ENCODE results near the gene DGKI. TPM values are rescaled to one million over a fixed set of nuclear protein-coding genes. Genes with fewer than 3 reads are reported as not detected.

The DGKI gene
- total RNA-seq, 4 donors from 2014 or later: 0.64 to 1.2 (median 1.00) TPM; not detected in 1

DNA sequence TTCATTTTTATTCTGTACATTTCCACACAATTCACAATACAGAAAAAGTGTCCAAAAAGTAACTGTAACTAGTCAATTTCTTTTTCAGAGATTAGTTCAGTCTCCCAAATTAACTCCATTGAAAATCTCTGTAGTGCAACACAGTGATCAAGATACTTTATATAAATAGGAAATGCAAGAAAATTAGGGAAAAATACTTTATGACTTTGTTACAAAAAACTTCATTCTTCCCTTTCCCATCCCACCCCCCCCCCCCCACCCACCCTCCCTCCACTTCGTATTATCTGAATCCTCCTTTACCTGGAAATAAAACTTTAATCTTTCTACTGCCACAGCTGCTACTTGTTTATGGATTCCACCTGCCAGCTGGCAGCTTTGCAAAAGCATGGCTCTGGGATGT lies 465.7 kb downstream of the DGKI start:
- in situ Hi-C loops (cut with MboI; ENCODE audit: low pct_ligation_motif_present in 1 of 4, low pct_unique_long_range_greater_than_20kb in 1 of 4, low sequenced_read_pairs in 3 of 4): no loop called here
- Histone ChIP-seq H3K4me3 (no peak overlapping the region), H3K27ac (no peak overlapping the region), H3K27me3 (no peaks in the 10 kb centered on the region), H3K36me3 (no peaks in the 10 kb centered on the region), H3K4me1 (no peaks in the 10 kb centered on the region), H3K9me3 (no peaks in the 10 kb centered on the region)
- DNase-seq: no peak
- TF ChIP-seq CTCF (IDR thresholded peaks at IDR 0.05) (no peak), EP300 (IDR thresholded peaks at IDR 0.05; ENCODE audit: low read depth) (no peak), POLR2A (IDR thresholded peaks at IDR 0.05) (no peak), POLR2AphosphoS5 (IDR thresholded peaks at IDR 0.05) (no peak)
- 29 to 56% methylated on average over 1 of the region's 1 CpG for WGBS, 2 donors (ENCODE audit: low coverage in 1 of 2)
- intact Hi-C loops (cut with DNase I; ENCODE audit: low total_unique reads): no loop called here

DNA sequence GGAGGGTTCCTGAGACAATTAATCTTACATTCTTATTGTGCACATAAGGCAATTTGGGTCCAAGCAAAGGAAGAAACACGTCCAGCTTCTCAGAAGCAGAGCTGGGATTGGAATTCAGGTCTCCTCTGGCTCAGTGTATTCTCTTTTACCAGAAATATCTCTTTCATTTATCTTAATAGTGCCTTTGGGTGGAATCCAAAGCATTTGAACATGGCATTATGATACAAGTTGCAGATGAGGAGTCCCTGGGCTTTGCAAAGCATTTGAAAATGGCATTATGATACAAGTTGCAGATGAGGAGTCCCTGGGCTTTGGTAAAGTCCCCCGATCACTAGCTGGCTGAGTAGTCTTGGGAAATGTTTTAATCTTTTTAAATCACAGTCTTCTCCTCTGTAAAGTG lies 473.3 kb downstream of the DGKI start:
- in situ Hi-C loops (cut with MboI; ENCODE audit: low pct_ligation_motif_present in 1 of 4, low pct_unique_long_range_greater_than_20kb in 1 of 4, low sequenced_read_pairs in 3 of 4) (no loop called here), intact Hi-C loops (cut with DNase I; ENCODE audit: low total_unique reads) (no loop called here)
- H3K36me3 ChIP-seq: no peaks in the 10 kb centered on the region
- TF ChIP-seq CTCF (IDR thresholded peaks at IDR 0.05): no peak
- no peak for TF ChIP-seq POLR2A (IDR thresholded peaks at IDR 0.05)
- no peak for TF ChIP-seq EP300 (IDR thresholded peaks at IDR 0.05; ENCODE audit: low read depth)
- TF ChIP-seq POLR2AphosphoS5 (IDR thresholded peaks at IDR 0.05): no peak
- no peak overlapping the region for H3K27ac ChIP-seq
- H3K27me3 ChIP-seq: no peaks in the 10 kb centered on the region
- H3K4me1 ChIP-seq: no peaks in the 10 kb centered on the region
- no peak overlapping the region for H3K4me3 ChIP-seq
- H3K9me3 ChIP-seq: no peaks in the 10 kb centered on the region
- 43 to 67% methylated on average over 1 to 2 of the region's 2 CpGs for WGBS, 2 donors (ENCODE audit: low coverage in 1 of 2)
- no peak for DNase-seq

- H3K4me1 ChIP-seq: no peaks in the 10 kb centered on the region
- intact Hi-C loops (cut with DNase I; ENCODE audit: low total_unique reads) (no loop called here), in situ Hi-C loops (cut with MboI; ENCODE audit: low pct_ligation_motif_present in 1 of 4, low pct_unique_long_range_greater_than_20kb in 1 of 4, low sequenced_read_pairs in 3 of 4) (no loop called here)
- H3K27ac ChIP-seq: no peak overlapping the region
- no peaks in the 10 kb centered on the region for H3K27me3 ChIP-seq
- TF ChIP-seq POLR2A (IDR thresholded peaks at IDR 0.05): no peak
- no peaks in the 10 kb centered on the region for H3K36me3 ChIP-seq
- H3K9me3 ChIP-seq: no peaks in the 10 kb centered on the region
- WGBS, 2 donors (ENCODE audit: low coverage in 1 of 2): 59 to 73% methylated on average over 2 of the region's 2 CpGs
- DNase-seq: no peak
- H3K4me3 ChIP-seq: no peak overlapping the region
Observed at GRCh38 chr7:137371616-137372015, 475.2 kb downstream of the DGKI start.

- no peaks in the 10 kb centered on the region for H3K9me3 ChIP-seq
- H3K4me1 ChIP-seq: no peaks in the 10 kb centered on the region
- DNase-seq: no peak
- no peaks in the 10 kb centered on the region for H3K27me3 ChIP-seq
- in situ Hi-C loops (cut with MboI; ENCODE audit: low pct_ligation_motif_present in 1 of 4, low pct_unique_long_range_greater_than_20kb in 1 of 4, low sequenced_read_pairs in 3 of 4) (no loop called here), intact Hi-C loops (cut with DNase I; ENCODE audit: low total_unique reads) (no loop called here)
- H3K36me3 ChIP-seq: no peaks in the 10 kb centered on the region
- 77 to 88% methylated on average over 5 of the region's 5 CpGs for WGBS, 2 donors (ENCODE audit: low coverage in 1 of 2)
- H3K4me3 ChIP-seq: no peak overlapping the region
- no peak overlapping the region for H3K27ac ChIP-seq
- TF ChIP-seq CTCF (IDR thresholded peaks at IDR 0.05): no peak
- no peak for TF ChIP-seq EP300 (IDR thresholded peaks at IDR 0.05; ENCODE audit: low read depth)
- TF ChIP-seq POLR2A (IDR thresholded peaks at IDR 0.05): no peak
- no peak for TF ChIP-seq POLR2AphosphoS5 (IDR thresholded peaks at IDR 0.05)
Observed at GRCh38 chr7:137366995-137367394, 479.8 kb downstream of the DGKI start.

GRCh38 chr7:137363683-137364082 lies 483.1 kb downstream of the DGKI start:
- in situ Hi-C loops (cut with MboI; ENCODE audit: low pct_ligation_motif_present in 1 of 4, low pct_unique_long_range_greater_than_20kb in 1 of 4, low sequenced_read_pairs in 3 of 4) (no loop called here), intact Hi-C loops (cut with DNase I; ENCODE audit: low total_unique reads) (no loop called here)
- Histone ChIP-seq H3K27ac (no peak overlapping the region), H3K36me3 (no peaks in the 10 kb centered on the region), H3K27me3 (no peaks in the 10 kb centered on the region), H3K4me1 (no peaks in the 10 kb centered on the region), H3K9me3 (peaks cover 0 to 7% of the 10 kb centered on the region in 2 donors), H3K4me3 (no peak overlapping the region)
- DNase-seq: no peak
- TF ChIP-seq POLR2A (IDR thresholded peaks at IDR 0.05): no peak
- TF ChIP-seq CTCF (IDR thresholded peaks at IDR 0.05): no peak
- no peak for TF ChIP-seq EP300 (IDR thresholded peaks at IDR 0.05; ENCODE audit: low read depth)
- TF ChIP-seq POLR2AphosphoS5 (IDR thresholded peaks at IDR 0.05): no peak
- 92 to 100% methylated on average over 1 to 6 of the region's 6 CpGs for WGBS, 2 donors (ENCODE audit: low coverage in 1 of 2)
